ENCODE data around the gene GDAP2. TPM values are rescaled to one million over a fixed set of nuclear protein-coding genes. Genes with fewer than 3 reads are reported as not detected.

The GDAP2 gene
- total and polyA plus RNA-seq, 2 donors (not counting 3 experiments of a cell fraction or from before 2014, with no cell fraction given): 4.5 to 21.5 TPM

DNA sequence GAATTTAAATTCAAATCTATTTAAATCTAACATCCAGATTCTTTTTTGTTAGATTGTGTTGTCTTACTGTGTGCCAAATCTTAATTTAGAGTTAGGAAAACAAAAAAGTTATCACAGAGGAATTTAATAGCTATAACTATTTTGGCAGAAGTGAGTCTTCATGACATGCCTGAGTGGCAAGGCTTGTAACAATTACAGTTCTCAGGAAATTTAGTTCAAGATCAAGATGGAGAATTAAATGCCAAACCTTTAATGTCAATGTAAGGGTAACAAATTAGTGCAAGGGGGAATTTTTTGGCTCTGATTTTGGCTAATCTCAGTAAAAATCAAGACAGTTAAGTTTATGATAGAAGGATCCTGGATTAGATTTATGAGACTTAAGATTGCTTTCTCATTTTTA, 58.4 kb downstream of the GDAP2 start:
- intact Hi-C loops (cut with micrococcal nuclease) (no loop called here), dilution Hi-C loops (cut with MboI; ENCODE audit: extremely low pct_ligation_motif_present, low sequenced_read_pairs) (no loop called here)
- BruUV-seq (replicated peaks): no TSS peak
- POLR2A ChIA-PET: no interaction called here
- CTCF ChIA-PET: interaction anchor here (0.9 kb wide), 1 partner anchor 10 kb away, joined by 3 read pairs; no protein-coding TSS in a partner anchor
- Histone ChIP-seq H4K20me1 (replicated peaks; ENCODE audit: control insufficient read depth, extremely low read depth, insufficient read depth, low read length) (no peaks in the 10 kb centered on the region), H3K4me1 (ENCODE audit: control insufficient read depth, extremely low read depth, insufficient read depth, low read length) (no peaks in the 10 kb centered on the region), H3K9me3 (replicated peaks; ENCODE audit: control insufficient read depth, insufficient read depth, low read length) (no peaks in the 10 kb centered on the region), H3K79me2 (ENCODE audit: control insufficient read depth, insufficient read depth, low read length) (no peaks in the 10 kb centered on the region), H2AFZ (ENCODE audit: low read depth, low read length) (no peak overlapping the region), H3K4me3 (replicated peaks in 1 of 3; ENCODE audit: insufficient read depth in 1 of 3, low read depth in 1 of 3, low read length in 3 of 3) (no peak overlapping the region), H3K9ac (replicated peaks; ENCODE audit: extremely low read depth, insufficient read depth, low read length) (no peak overlapping the region), H3K36me3 (ENCODE audit: control insufficient read depth in 2 of 2, extremely low read depth in 1 of 2, insufficient read depth in 2 of 2, low read length in 2 of 2) (peaks cover 6 to 9% of the 10 kb centered on the region in 2 experiments), H3K9me1 (replicated peaks; ENCODE audit: control insufficient read depth, extremely low read depth, insufficient read depth, low read length) (no peaks in the 10 kb centered on the region), H3K4me2 (ENCODE audit: insufficient read depth, low read length) (no peak overlapping the region), H3K27me3 (ENCODE audit: control insufficient read depth in 2 of 2, insufficient read depth in 2 of 2, low read length in 2 of 2) (no peaks in the 10 kb centered on the region), H3K27ac (ENCODE audit: insufficient read depth, low read depth, low read length) (no peak overlapping the region)
- no peak for TF ChIP-seq GATA2 (IDR thresholded peaks at IDR 0.05; ENCODE audit: insufficient read depth, insufficient read length, low read depth, low read length)
- no peak for TF ChIP-seq EZH2 (IDR thresholded peaks at IDR 0.05; ENCODE audit: borderline replicate concordance, low read depth, low read length, severe bottlenecking)
- TF ChIP-seq, protein P1, sequence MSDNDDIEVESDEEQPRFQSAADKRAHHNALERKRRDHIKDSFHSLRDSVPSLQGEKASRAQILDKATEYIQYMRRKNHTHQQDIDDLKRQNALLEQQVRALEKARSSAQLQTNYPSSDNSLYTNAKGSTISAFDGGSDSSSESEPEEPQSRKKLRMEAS (IDR thresholded peaks at IDR 0.05; ENCODE audit: insufficient read depth, insufficient read length): no peak
- TF ChIP-seq, protein P2, sequence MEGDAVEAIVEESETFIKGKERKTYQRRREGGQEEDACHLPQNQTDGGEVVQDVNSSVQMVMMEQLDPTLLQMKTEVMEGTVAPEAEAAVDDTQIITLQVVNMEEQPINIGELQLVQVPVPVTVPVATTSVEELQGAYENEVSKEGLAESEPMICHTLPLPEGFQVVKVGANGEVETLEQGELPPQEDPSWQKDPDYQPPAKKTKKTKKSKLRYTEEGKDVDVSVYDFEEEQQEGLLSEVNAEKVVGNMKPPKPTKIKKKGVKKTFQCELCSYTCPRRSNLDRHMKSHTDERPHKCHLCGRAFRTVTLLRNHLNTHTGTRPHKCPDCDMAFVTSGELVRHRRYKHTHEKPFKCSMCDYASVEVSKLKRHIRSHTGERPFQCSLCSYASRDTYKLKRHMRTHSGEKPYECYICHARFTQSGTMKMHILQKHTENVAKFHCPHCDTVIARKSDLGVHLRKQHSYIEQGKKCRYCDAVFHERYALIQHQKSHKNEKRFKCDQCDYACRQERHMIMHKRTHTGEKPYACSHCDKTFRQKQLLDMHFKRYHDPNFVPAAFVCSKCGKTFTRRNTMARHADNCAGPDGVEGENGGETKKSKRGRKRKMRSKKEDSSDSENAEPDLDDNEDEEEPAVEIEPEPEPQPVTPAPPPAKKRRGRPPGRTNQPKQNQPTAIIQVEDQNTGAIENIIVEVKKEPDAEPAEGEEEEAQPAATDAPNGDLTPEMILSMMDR (IDR thresholded peaks at IDR 0.05; ENCODE audit: extremely low read depth in 1 of 2, insufficient read depth in 1 of 2, low read depth in 1 of 2, low read length in 2 of 2): no peak
- DNase-seq (ENCODE audit: low read depth, low spot score): no peak
- FAIRE-seq: no peak

DNA sequence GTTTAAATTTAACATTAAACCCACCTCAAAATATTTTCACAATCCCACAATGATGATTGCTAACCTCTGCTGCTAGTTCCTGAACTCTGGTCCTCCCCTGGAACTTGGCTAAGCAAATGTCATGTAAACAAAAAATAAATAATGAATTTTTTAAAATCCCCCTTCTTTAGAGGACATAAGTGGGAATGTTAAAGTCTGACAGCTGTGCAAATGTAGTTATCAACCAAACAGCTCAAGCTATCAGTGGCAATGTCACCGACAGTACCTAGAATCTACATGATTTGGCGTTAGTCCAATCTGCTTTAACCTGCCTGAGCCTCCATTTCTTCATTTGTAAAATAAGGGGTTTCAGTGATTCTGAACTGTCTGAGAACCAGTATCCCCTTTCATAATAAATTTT, 67.7 kb downstream of the GDAP2 start:
- DNase-seq (ENCODE audit: low read depth, low spot score) (no peak), FAIRE-seq (no peak)
- POLR2A ChIA-PET: no interaction called here
- Histone ChIP-seq H3K27me3 (ENCODE audit: control insufficient read depth in 2 of 2, insufficient read depth in 2 of 2, low read length in 2 of 2) (no peaks in the 10 kb centered on the region), H3K79me2 (ENCODE audit: control insufficient read depth, insufficient read depth, low read length) (no peaks in the 10 kb centered on the region), H3K27ac (ENCODE audit: insufficient read depth, low read depth, low read length) (no peak overlapping the region), H3K4me3 (replicated peaks in 1 of 3; ENCODE audit: insufficient read depth in 1 of 3, low read depth in 1 of 3, low read length in 3 of 3) (no peak overlapping the region), H3K36me3 (ENCODE audit: control insufficient read depth in 2 of 2, extremely low read depth in 1 of 2, insufficient read depth in 2 of 2, low read length in 2 of 2) (peaks cover 0 to 3% of the 10 kb centered on the region in 2 experiments), H3K9me1 (replicated peaks; ENCODE audit: control insufficient read depth, extremely low read depth, insufficient read depth, low read length) (no peaks in the 10 kb centered on the region), H3K4me2 (ENCODE audit: insufficient read depth, low read length) (no peak overlapping the region), H4K20me1 (replicated peaks; ENCODE audit: control insufficient read depth, extremely low read depth, insufficient read depth, low read length) (no peaks in the 10 kb centered on the region), H3K9ac (replicated peaks; ENCODE audit: extremely low read depth, insufficient read depth, low read length) (no peak overlapping the region), H2AFZ (ENCODE audit: low read depth, low read length) (no peak overlapping the region), H3K9me3 (replicated peaks; ENCODE audit: control insufficient read depth, insufficient read depth, low read length) (no peaks in the 10 kb centered on the region), H3K4me1 (ENCODE audit: control insufficient read depth, extremely low read depth, insufficient read depth, low read length) (no peaks in the 10 kb centered on the region)
- CTCF ChIA-PET: interaction anchor here (0.6 to 1.1 kb wide), 4 partner anchors 11 to 34 kb away, joined by 3 read pairs; no protein-coding TSS in a partner anchor
- no TSS peak for BruUV-seq (replicated peaks)
- TF ChIP-seq, protein P1 (IDR thresholded peaks at IDR 0.05; ENCODE audit: insufficient read depth, insufficient read length): no peak
- TF ChIP-seq FOS (IDR thresholded peaks at IDR 0.05; ENCODE audit: borderline replicate concordance, insufficient read depth, low read length) (no peak), POLR2AphosphoS5 (IDR thresholded peaks at IDR 0.05; ENCODE audit: insufficient read depth, low read depth, low read length) (no peak), MYC (IDR thresholded peaks at IDR 0.05; ENCODE audit: low read depth, low read length) (no peak), GATA2 (IDR thresholded peaks at IDR 0.05; ENCODE audit: insufficient read depth, insufficient read length, low read depth, low read length) (no peak), EZH2 (IDR thresholded peaks at IDR 0.05; ENCODE audit: borderline replicate concordance, low read depth, low read length, severe bottlenecking) (no peak)
- intact Hi-C loops (cut with micrococcal nuclease): no loop called here
- dilution Hi-C loops (cut with MboI; ENCODE audit: extremely low pct_ligation_motif_present, low sequenced_read_pairs): no loop called here

Measured in endothelial cell of umbilical vein (primary cell).